GM18507 (cell line): ENCODE data around the gene NBAS.
A peak's percentile ranks its signal among the peaks of the same experiment; 100 is the strongest.

ENCODE experiments used
- DNase-seq: peaks from one replicate; pipeline ENCODE4 v3.0.0; 2011; ENCODE audit warnings: low read depth; ENCODE audit not compliant: insufficient read length; ENCODE audit errors: extremely low spot score
- FAIRE-seq: peaks from 2 replicates; lab custom pipeline; 2011; peaks lifted over from hg19 to GRCh38; lab: Jason Lieb, UNC

The NBAS gene

DNA sequence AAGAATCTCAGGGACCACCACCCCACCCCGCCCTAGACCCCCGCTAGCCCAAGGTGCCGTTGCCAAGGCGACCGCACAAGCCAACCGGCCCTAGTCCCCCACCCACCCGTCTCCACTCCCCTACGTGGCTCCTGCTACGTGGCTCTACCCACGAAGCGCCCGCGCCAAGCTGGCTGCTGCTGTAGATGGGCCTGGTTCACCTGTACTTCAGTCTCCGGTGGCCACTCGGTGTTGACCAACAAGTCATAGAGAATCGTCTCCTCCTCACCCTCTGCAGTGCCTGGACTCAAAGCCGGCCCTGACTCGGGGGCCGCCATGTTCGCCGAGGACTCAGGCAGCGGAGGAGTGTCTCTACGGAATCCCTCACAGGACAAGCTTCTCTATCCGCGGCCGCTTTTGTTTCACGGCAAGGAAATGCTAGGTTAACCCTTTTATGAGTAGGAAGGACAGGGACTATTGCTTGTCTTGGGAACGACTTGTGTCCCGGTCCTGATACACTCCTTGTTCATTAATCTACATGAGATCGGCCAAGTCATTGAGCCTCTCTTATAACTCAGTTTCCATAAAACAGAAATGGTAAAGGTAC is at the start of gene NBAS:
Gene NBAS, minus strand, starts transcription at position 347 of the 586 bp plus-strand sequence. Its CDS starts 30 bp downstream, at position 317.
- DNase-seq (peak; percentile 54), FAIRE-seq (peak; percentile 91)

DNA sequence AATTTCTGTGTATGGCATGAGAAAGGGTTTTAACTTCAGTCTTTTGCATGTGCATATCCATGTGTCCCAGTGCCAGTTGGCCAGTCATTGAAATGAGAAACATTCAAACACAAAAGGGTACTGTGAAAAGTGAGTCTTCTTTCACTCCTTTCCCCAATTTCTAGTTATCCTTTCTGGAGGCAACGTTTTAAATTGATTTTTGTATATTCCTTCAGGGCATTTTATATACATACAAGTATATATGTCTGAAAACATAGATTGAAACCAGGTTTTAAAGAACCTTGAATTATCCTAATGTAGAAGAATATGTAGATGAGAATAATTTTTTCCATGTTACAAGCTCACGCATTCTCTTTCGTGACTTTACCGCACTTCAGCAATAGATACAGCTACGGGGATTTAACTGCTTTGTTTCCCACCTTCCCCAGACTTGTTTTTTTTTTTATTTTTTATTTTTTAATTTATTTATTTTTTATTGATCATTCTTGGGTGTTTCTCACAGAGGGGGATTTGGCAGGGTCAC is 49.4 kb upstream of the NBAS start:
- FAIRE-seq (no peak), DNase-seq (no peak)

GRCh38 chr2:15609341-15610042 is 48.4 kb upstream of the NBAS start:
- DNase-seq, result no peak
- no peak for FAIRE-seq

DNA sequence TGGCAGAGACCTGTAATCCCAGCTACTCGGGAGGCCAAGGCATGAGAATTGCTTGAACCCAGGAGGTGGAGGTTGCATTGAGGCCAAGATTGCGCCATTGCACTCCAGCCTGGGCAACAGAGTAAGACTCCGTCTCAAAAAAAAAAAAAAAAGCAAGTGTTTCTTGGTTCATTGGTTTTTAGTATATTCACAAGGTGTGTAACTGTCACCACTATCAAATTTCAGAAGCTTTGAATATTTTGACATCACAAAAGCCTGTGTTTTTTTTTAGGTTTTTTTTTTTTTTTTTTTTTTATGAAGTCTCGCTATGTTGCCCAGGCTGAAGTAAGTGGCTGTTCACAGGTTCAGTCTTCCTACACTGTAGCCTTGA is 47.2 kb upstream of the NBAS start:
- DNase-seq, result no peak
- no peak for FAIRE-seq

- DNase-seq (no peak), FAIRE-seq (no peak)
These were observed 46.7 kb upstream of the NBAS start for GRCh38 chr2:15607709-15608391.

DNA sequence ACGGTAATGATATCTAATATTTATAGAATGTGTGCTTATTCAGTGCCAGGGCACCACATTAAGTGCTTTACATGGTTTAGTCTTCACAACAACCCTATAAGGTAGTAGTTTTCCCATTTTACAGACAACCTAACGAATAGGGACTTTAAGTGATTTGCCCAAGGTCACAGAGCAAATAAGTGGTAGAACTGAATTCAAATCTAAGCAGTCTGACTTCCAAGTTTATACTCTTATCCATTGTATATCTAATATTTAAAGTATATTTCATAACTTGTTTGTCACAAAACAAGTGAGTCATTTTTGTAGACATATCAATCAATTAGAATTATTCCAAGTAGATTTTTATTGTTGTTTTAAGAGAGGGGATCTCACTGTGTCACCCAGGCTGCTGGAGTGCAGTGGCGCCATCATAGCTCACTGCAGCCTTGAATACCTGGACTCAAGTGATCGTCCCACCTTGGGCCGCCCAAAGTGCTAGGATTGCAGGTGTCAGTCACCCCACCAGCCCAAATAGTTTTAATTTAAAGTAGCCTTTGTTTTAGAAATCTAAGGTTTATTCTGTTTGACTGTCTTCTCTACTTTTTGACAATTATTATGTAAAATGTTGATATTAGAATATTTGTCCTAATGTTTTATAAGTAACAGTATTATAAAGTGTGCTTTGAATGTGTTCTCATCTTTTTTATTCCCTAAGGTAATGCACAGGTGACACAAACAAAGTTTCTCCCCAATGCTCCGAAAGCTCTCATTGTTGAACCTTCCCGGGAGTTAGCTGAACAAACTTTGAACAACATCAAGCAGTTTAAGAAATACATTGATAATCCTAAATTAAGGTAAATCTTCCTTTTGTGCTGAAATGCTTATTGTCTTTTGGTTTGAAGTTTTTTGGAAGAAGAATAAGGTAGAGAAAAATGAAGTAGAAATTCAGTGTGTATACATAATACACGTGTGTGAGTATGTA is 45.6 kb upstream of the NBAS start:
- no peak for FAIRE-seq
- no peak for DNase-seq

GRCh38 chr2:15605721-15606120 is 44.6 kb upstream of the NBAS start:
- FAIRE-seq (no peak), DNase-seq (no peak)

DNA sequence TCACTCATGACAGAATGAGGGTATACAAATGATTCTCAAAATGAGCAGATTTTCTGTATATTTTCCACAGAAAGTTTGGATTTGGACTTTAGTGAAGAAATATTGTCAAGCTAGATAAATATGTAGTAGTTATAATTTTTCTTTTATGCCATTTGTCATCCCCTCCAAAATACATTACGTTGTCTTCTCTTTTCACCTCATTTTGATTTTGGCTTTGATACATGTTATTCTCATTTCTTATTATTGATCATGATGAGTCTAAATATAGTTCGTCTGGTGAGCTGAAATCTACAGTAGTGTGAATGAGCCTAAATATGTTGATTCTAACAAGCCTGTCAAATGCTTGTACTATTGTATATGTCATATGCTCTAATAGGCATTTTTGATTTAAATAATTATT is 42.8 kb upstream of the NBAS start:
- no peak for FAIRE-seq
- no peak for DNase-seq

GRCh38 chr2:15603044-15603765 is 42.1 kb upstream of the NBAS start:
- FAIRE-seq (no peak), DNase-seq (no peak)

DNA sequence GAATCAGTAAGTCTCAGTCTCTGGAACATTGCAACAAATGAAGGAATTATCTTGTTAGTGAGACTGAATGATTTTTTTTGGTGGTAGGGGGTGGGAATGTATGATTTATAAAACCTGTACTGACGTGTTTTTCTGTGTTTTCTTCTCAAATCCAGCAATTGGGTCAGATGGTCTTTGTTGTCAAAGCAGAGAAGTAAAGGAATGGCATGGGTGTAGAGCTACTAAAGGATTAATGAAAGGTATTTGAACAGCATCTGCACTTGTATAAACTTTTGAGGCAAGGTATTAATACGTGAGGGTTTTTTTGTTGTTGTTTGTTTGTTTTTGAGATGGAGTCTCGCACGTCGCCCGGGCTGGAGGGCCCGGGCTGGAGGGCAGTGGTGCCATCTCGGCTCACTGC is 41.3 kb upstream of the NBAS start:
- DNase-seq (no peak), FAIRE-seq (no peak)

DNA sequence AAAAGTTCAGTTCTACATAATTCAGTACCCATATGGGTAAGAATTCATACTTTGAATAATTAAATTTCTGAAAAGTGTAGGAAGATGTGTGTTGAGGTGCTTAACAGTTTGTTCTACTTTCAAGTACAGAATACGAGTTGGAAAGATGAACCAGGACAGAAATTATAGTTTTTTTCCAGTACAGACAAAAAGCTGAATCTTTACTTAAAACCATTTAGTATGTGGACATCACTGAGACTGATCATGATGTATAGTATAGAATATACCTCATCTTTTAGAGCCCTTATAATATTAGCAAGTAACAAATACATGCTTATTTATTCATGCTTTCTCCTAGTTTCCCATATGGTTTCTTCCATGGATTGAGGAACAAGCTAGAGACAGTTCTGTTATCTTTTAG is 40.5 kb upstream of the NBAS start:
- FAIRE-seq (no peak), DNase-seq (no peak)

GRCh38 chr2:15599994-15600393 is 38.9 kb upstream of the NBAS start:
- no peak for DNase-seq

GRCh38 chr2:15596968-15597367 is 35.8 kb upstream of the NBAS start:
- FAIRE-seq, result no peak
- DNase-seq, result no peak

More at GRCh38 chr2:15599994-15600393, 38.9 kb upstream of the NBAS start:
- no peak for FAIRE-seq

DNA sequence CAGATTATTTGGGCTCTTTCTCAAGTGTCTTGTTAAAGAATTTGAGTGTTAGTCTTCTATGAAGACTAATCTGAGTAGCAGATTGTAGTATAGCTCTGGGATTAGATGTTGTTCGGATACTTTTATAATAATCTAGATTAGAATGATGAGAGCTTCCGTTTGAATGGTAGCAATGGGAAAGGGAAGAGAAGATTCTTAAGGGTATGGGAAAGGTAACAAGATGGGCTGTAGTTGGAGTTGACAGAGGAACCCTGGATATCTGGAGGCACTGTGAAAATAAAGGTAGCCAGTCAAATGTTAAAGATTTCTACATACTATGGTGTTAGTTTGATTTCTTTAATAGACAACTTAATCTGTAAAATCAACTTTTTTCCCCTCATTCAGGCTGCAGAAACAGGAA is 35.2 kb upstream of the NBAS start:
- no peak for DNase-seq
- FAIRE-seq, result no peak

GRCh38 chr2:15595936-15596335 is 34.8 kb upstream of the NBAS start:
- FAIRE-seq (no peak), DNase-seq (no peak)

DNA sequence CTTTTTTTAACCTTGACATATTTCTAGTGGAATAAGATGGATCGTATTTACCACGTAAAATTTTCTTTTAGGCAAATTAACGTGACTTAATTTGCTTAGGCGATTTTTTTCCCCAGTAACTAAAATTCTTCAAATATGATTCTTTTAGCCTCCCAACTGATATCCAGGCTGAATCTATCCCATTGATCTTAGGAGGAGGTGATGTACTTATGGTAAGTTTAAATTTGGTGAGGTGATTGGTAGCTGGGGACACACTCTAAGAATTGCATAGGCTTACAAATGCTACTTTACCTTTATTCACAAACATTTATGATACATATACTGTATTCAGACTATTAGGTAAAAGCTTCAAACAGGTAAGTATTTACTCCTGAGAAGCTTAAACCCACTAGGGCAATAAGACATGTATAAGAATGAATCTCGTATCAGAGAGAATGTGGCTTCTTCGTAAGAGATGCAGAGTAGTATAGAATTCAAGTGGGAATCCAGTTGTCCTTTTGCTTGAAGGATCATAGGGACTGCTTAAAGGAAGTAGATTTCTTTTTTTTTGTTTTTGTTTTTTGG is 34.3 kb upstream of the NBAS start:
- no peak for FAIRE-seq

DNA sequence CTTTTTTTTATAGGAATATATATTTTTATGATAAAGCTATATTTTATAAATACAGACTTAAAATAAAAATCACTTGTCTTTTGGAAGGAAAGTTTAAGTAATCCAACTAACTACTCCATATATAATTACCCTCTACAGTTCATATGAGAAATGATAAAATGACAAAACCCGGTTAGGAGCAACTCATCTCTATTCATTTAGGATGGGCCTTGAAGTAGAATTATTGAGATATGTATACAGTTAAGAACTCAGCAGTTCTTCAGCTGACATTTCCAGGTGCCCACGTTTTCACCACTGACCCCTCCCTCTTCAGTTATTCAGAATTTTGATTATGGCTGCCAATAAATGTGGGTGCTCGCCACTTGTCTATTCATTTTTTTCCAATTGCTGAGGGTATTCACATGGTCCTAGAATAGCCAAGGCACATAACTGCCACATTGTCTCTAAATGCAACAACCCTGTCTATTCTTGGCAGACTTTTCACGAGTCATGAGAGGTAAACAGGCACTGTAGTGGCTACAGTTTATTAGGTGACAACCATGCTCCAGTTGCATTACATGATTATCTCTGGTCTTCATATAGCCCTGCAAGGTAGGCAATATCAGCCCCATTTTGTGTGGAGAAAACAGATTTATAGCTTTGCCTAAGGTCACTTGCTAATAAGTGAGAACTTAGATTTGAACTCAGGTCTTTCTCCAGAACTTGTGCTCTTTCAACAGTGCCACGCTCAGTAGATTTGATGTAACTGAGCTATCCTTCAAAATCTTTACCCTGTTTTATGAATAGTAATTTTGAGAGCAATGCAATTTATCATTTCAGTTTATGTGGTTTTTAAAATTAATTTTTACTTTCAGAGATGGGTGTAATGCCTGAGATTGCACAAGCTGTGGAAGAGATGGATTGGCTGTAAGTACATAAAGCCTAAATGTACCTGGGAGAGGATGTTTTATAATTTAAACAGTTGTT is 33.4 kb upstream of the NBAS start:
- no peak for FAIRE-seq

More for the DNA sequence above, 34.3 kb upstream of the NBAS start:
- no peak for DNase-seq

GRCh38 chr2:15593327-15593705 is 32.2 kb upstream of the NBAS start:
- DNase-seq, result no peak
- no peak for FAIRE-seq

More for the DNA sequence above, 33.4 kb upstream of the NBAS start:
- DNase-seq, result no peak
